Uterus (tissue), 2 donors: ENCODE results near the gene PALD1.

Experiments
- CTCF ChIP-seq, 4 experiments: fragments of 200-600 bp in 2 of 4; fragments of 450-650 bp in 2 of 4; sonication (generic) in 2 of 4; IDR thresholded peaks; one replicate each; pipeline ENCODE4 v1.5.1; 2016 to 2019; ENCODE audit warnings: antibody characterized with exemption in 4 of 4, mild to moderate bottlenecking in 2 of 4, moderate library complexity in 1 of 4
- POLR2A ChIP-seq, 2 donors: fragments of 450-650 bp; IDR thresholded peaks; one replicate each; pipeline ENCODE4 v1.6.1; 2016; ENCODE audit warnings: antibody characterized with exemption in 2 of 2, mild to moderate bottlenecking in 1 of 2, moderate library complexity in 1 of 2

- TF ChIP-seq POLR2A (IDR thresholded peaks at IDR 0.05), result no peak
- no peak for TF ChIP-seq CTCF (IDR thresholded peaks at IDR 0.05)
Measured at GRCh38 chr10:70528741-70529362, 50.3 kb downstream of the PALD1 start.
